Measurements from ENCODE around the gene OSMR. TPM values are rescaled to one million over a fixed set of nuclear protein-coding genes. Genes with fewer than 3 reads are reported as not detected.

OSMR gene
- polyA plus RNA-seq (2011; rRNA removed) (92.4 and 133 TPM in 2 replicates), polyA plus RNA-seq (2017; fragmentation: RNase III; extraction: RNeasy Plus Mini Kit Qiagen cat#74134 plus additional on column Dnase treatment) (46.0 to 61.2 TPM (median 58.5 TPM) in 3 replicates), polyA minus RNA-seq (2011; rRNA and poly(A)+ RNA removed) (75.0 and 78.8 TPM in 2 replicates)
- polyA plus RNA-seq (2012; cell fraction: cytosol; rRNA removed), result 17.7 and 20.7 TPM in 2 replicates
- polyA plus RNA-seq (2012; cell fraction: nucleus; rRNA removed), result 37.9 and 45.6 TPM in 2 replicates

- DNase-seq (ENCODE audit: low read depth in 1 of 2, low spot score in 1 of 2) (peak; percentile 95 to 96), ATAC-seq (peak; percentile 93 to 94), FAIRE-seq (no peak)
- peaks cover 17% of the 10 kb centered on the region; the same call in 2 of the 3 replicates for H3K4me1 ChIP-seq
- H3K4me3 ChIP-seq, result peak within 1 kb of the TSS; percentile 94
- H3K27ac ChIP-seq, result peak within 1 kb of the TSS; percentile 97 to 99
- WGBS (ENCODE audit: missing lambda C conversion rate), result under 1% methylated on average over 41 of the region's 89 CpGs
- H3K9me3 ChIP-seq, result peaks cover 8% of the 10 kb centered on the region
- POLR2A ChIA-PET, result interaction anchor here (0.5 to 4.1 kb wide), 4 partner anchors 10 to 517 kb away, joined by 3 to 59 read pairs (median 3); no protein-coding TSS in a partner anchor
- CTCF ChIA-PET, result interaction anchor here (0.6 to 1.9 kb wide), 4 partner anchors 14 to 404 kb away, joined by 3 to 7 read pairs (median 4); no protein-coding TSS in a partner anchor
- H3K4me2 ChIP-seq, result peak within 1 kb of the TSS; percentile 92
- TF ChIP-seq RCOR1 (IDR thresholded peaks at IDR 0.05; ENCODE audit: low read depth, low read length) (no peak), FOSL2 (IDR thresholded peaks at IDR 0.05) (peak; percentile 20; the same call in 1 of the 2 replicates), FOSL2 (CRISPR knock-in tag; IDR thresholded peaks at IDR 0.05) (peak; percentile 77), GATA3 (IDR thresholded peaks at IDR 0.05; ENCODE audit: borderline replicate concordance) (peak; percentile 70; the same call in 1 of the 2 replicates), ZNF302 (CRISPR knock-in tag; IDR thresholded peaks at IDR 0.05) (no peak), JUNB (IDR thresholded peaks at IDR 0.05) (peak; percentile 66), SREBF2 (IDR thresholded peaks at IDR 0.05) (no peak), MAX (IDR thresholded peaks at IDR 0.05) (peak; percentile 78), KDM1A (IDR thresholded peaks at IDR 0.05; ENCODE audit: low read depth) (no peak), TFCP2L1 (CRISPR knock-in tag; IDR thresholded peaks at IDR 0.05) (no peak), SMC3 (IDR thresholded peaks at IDR 0.05) (peak; percentile 49), RNF2 (IDR thresholded peaks at IDR 0.05; ENCODE audit: borderline replicate concordance, low read depth) (no peak), EP300 (IDR thresholded peaks at IDR 0.05) (peak; percentile 68 to 89; a peak in 3 of 5 replicates), CHD2 (IDR thresholded peaks at IDR 0.05; ENCODE audit: low read length, partially characterized antibody) (no peak), E2F6 (IDR thresholded peaks at IDR 0.05; ENCODE audit: borderline replicate concordance, low read depth) (peak; percentile 59; the same call in 1 of the 2 replicates), EHMT2 (IDR thresholded peaks at IDR 0.05; ENCODE audit: low read depth) (no peak), ELK1 (IDR thresholded peaks at IDR 0.05; ENCODE audit: low read depth, low read length) (no peak), HOXA7 (CRISPR knock-in tag; IDR thresholded peaks at IDR 0.05) (no peak), BHLHE40 (IDR thresholded peaks at IDR 0.05; ENCODE audit: low read depth, low read length) (no peak), MAZ (IDR thresholded peaks at IDR 0.05; ENCODE audit: borderline replicate concordance, low read depth, low read length) (peak; percentile 76; the same call in 1 of the 2 replicates), USF2 (IDR thresholded peaks at IDR 0.05) (no peak), CBX8 (IDR thresholded peaks at IDR 0.05) (no peak), CTCF (IDR thresholded peaks at IDR 0.05) (no peak), MAFK (IDR thresholded peaks at IDR 0.05; ENCODE audit: partially characterized antibody) (no peak), HES2 (IDR thresholded peaks at IDR 0.05) (0 out of 2 replicates have a peak, but pooled peaks have one; percentile 20), TP53 (CRISPR knock-in tag; IDR thresholded peaks at IDR 0.05) (no peak), PBX3 (IDR thresholded peaks at IDR 0.05) (no peak), BCL3 (IDR thresholded peaks at IDR 0.05) (peak; percentile 85; the same call in 2 of the 3 replicates), HOXB13 (CRISPR knock-in tag; IDR thresholded peaks at IDR 0.05; ENCODE audit: low read depth) (no peak), RFX5 (IDR thresholded peaks at IDR 0.05) (no peak), ZFP36 (IDR thresholded peaks at IDR 0.05; ENCODE audit: borderline replicate concordance, partially characterized antibody) (no peak), CEBPB (IDR thresholded peaks at IDR 0.05) (peak; percentile 85 to 95), HOXB5 (CRISPR knock-in tag; IDR thresholded peaks at IDR 0.05) (no peak)
Measured at GRCh38 chr5:38845526-38846378, at the start of gene OSMR. OSMR (plus strand) TSS chr5:38846012; CDS start chr5:38869045, 23,033 bp downstream.

Data from A549 (cell line).